Frontal cortex (tissue), 4 donors: ENCODE measurements around the gene MME. TPM values are rescaled to one million over a fixed set of nuclear protein-coding genes. Genes with fewer than 3 reads are reported as not detected.
"Not testable (repeated sequence)": the region's sequence is repeated elsewhere in the genome, so short reads cannot be mapped to it uniquely, and the experiment has no call there.

Experiments used
- DNase-seq, 2 donors: peaks; one replicate each; pipeline ENCODE4 v3.0.0; 2012; ENCODE audit warnings: low spot score in 2 of 2
- FAIRE-seq: peaks from 2 replicates; lab custom pipeline; 2012; peaks lifted over from hg19 to GRCh38; lab: Jason Lieb, UNC
- total RNA-seq: library from RNA; depleted of rRNA; stranded (reverse); fragments of >200 nt; gene quantifications from one replicate; pipeline ENCODE4 v1.2.3, GENCODE V29; 2014
- donor health status: control.
- donor health status: control.
- donor health status: control.

The MME gene
- total RNA-seq, 1 donor from 2014 or later, result 4.1 TPM

GRCh38 chr3:155131104-155131503, 51.0 kb downstream of the MME start:
- FAIRE-seq (no peak), DNase-seq (no peak)

DNA sequence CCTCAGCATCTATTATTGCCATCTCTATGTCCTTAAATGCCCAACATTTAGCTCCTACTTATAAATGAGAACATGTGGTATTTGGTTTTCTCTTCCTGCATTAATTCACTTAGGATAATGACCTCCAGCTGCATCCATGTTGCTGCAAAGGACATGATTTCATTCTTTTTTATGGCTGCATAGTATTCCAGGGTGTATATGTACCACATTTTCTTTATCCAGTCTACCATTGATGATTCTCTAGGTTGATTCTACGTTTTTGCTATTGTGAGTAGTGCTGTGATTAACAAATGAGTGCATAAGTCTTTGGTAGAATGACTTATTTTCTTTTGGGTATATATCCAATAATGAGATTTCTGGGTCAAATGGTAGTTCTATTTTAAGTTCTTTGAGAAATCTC, 54.2 kb downstream of the MME start:
- not testable (repeated sequence) for FAIRE-seq, DNase-seq

DNA sequence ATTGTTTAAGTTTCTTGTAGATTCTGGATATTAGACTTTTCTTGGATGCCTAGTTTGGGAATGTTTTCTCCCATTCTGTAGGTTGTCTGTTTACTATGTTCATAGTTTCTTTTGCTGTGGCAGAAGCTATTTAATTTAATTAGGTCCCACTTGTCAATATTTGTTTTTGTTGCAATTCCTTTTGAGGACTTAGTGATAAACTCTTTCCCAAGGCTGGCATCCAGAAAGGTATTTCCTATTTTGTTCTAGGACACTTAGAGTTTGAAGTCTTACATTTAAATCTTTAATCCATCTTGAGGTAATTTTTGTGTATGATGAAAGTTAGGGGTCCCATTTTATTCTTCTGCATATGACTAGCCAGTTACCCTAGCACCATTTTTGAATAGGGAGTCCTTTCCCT, 54.9 kb downstream of the MME start:
- FAIRE-seq, result no peak
- DNase-seq, result no peak

GRCh38 chr3:155138677-155139076, 58.6 kb downstream of the MME start:
- FAIRE-seq, result no peak
- DNase-seq, result no peak

- FAIRE-seq (no peak), DNase-seq (no peak)
Measured at GRCh38 chr3:155147588-155147987, 67.5 kb downstream of the MME start.

DNA sequence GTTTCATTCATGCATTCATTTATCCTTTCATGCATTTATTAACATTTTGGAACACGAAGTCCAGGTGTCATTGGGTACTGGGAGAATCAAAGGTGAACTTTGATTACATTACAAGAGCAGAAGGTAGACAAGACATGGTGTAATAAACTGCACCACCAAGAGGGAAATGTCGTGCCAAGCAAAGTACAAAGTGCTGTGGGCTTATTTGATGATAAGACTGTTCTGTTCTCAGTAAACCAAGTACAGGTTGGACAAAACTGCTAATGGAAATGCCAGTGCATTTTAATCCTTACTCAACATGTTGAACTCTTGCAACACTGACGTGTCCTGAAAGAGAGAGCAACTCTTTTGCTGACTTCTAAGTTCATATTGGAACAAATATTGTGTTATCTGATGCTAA, 69.4 kb downstream of the MME start:
- no peak for DNase-seq
- FAIRE-seq, result no peak

- no peak for DNase-seq
- FAIRE-seq, result no peak
Measured at GRCh38 chr3:155153242-155154186, 73.4 kb downstream of the MME start.

DNA sequence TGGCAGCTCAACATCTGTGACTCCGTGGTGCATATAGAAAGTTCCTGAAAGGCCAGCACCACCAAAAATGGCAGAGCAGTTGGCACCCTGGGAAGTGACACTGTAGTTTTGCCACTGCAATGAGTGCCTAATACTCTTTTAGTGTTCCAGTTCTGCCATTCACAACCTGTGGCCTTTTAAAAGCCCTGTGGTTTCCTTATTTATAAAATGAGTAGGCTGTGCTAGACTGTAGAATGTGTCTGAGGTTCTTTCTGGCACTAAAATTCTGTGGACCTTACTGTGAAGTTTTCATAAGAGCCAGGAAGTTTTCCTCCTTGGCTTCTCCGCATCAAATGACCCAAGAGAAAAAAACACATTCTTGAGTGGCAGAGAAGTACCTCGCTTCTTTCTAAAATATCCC, 74.1 kb downstream of the MME start:
- no peak for FAIRE-seq
- no peak for DNase-seq

GRCh38 chr3:155158346-155159037, 78.4 kb downstream of the MME start:
- FAIRE-seq, result no peak
- DNase-seq, result no peak

GRCh38 chr3:155159301-155159700, 79.2 kb downstream of the MME start:
- FAIRE-seq (no peak), DNase-seq (no peak)

DNA sequence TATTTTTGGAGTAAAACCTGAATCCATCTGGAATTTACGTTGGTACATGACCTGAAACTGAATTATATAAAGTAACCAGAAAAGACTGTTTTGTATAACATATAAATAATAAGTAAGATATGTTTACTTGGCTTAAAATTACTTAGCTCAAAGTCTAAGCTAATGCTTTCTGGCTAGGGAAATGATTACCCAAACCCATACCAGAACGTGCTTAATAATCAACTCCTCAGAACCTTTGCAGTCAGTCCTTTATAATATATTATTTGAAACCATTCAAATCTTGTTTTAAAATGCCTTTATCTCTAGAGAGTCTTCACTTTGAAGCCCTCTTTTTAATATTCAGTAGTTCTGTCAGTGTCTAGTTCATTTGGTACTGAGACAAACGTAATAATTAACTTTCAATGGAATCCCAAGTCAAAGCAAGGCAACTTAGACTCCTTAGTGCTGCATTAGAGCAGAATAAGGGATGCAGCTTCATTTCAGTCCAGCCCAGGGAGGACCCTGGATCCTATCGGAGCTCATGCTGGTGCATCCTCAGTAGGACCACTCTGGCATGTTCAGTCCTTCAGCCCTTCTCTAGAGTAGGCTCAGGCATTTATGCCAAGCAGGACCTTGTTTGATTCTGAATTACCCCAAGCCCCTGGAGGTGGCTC, 81.6 kb downstream of the MME start:
- FAIRE-seq (no peak), DNase-seq (no peak)

DNA sequence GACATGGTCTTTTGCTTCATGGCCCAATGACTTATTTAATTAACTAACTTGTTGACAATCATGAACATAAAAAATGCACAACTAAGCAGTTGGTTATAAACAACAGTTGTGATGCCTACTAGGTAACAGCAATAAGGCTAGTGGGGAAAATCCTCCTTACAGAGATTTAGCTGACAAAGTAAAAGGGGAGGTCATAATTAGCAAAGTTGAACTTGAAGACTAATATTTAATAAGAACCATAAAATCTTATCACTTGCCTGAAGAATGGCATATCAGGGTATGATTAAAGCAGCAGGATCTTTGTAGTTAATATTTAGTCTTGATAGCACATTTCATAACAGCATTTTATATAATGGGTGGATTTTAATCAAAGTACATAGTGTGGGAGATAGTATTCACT, 84.2 kb downstream of the MME start:
- DNase-seq, result no peak

DNA sequence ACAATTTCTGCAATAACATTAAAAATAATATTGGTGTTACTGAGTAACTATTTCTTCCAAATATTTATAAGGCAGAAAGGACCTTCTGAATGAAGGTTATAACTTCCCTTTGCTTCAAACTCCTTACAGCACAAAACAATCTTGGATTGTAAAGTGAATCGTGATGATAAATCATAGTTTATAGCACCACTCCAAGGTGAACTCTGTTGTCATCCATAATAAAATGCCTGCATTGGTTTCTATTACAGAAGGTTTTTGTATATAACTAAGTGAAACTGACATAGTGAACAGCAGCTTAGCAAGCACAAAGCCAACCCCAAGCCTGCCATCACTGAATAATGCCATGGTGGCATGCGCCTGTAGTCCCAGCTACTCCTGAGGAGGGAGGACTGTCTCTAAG, 86.3 kb downstream of the MME start:
- FAIRE-seq (no peak), DNase-seq (no peak)

More for the DNA sequence above, 84.2 kb downstream of the MME start:
- no peak for FAIRE-seq

- no peak for FAIRE-seq
Measured at GRCh38 chr3:155169197-155169596, 89.1 kb downstream of the MME start.

GRCh38 chr3:155173771-155174170, 93.7 kb downstream of the MME start:
- DNase-seq (no peak), FAIRE-seq (no peak)

More at GRCh38 chr3:155169197-155169596, 89.1 kb downstream of the MME start:
- DNase-seq, result no peak

DNA sequence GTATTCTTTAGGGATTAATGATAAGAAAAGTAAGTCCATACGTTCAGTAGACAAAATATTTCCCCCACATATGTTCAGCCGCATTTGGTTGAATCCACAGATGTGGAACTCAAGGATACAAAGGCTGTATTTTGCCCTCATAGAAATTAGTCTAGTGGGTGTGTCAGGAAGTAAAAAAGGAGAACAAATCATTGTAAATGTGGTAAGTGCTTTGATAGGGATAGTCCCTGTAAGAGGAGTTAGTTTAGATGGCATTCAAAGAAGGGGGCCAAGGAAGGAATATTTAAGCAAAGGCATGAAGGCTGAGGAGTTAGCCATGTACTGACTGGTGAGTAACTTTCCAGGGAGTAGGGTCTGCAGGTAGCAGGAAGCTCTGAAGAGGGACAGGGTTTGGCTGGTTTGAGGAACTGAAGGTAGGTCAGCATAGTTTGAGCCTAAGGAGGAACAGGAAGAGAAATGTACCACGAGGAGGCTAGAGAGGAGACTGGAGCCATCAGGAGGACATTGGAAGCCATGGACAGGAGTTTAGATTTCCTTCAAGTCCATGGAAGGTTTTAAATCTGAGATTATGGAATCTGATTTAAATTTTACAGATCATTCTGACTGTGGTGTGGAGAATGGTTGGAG, 98.8 kb downstream of the MME start:
- FAIRE-seq (no peak), DNase-seq (no peak)

GRCh38 chr3:155179437-155179827, 99.3 kb downstream of the MME start:
- DNase-seq, result no peak
- FAIRE-seq, result no peak

DNA sequence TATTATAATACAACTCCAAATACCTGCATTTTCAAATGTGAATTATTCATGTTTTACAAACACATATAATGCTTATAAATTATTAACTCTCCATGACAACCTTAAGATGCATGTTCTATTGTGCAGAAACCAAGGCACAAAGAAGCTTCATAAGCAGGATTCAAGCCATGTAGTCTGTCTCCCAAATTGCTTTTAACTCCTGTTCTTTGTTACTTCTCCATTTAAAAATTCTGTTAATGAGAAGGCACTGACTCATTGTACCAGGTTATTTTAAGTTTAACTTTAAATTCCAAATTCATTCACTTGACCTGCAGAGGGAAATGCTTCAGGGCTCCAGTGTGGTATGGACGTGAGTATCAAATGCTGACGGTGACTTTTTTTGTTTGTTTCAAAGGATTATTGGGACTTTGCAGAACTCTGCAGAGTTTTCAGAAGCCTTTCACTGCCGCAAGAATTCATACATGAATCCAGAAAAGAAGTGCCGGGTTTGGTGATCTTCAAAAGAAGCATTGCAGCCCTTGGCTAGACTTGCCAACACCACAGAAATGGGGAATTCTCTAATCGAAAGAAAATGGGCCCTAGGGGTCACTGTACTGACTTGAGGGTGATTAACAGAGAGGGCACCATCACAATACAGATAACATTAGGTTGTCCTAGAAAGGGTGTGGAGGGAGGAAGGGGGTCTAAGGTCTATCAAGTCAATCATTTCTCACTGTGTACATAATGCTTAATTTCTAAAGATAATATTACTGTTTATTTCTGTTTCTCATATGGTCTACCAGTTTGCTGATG, 100.0 kb downstream of the MME start:
- DNase-seq (no peak), FAIRE-seq (no peak)

DNA sequence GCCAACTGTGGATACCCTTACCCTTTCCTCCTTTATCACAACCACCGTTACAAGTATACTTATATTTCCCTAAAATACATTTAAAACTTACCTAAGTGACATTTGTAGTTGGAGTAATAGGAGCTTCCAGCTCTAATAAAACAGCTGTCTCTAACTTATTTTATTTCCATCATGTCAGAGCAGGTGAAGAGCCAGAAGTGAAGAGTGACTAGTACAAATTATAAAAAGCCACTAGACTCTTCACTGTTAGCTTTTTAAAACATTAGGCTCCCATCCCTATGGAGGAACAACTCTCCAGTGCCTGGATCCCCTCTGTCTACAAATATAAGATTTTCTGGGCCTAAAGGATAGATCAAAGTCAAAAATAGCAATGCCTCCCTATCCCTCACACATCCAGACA, 102.3 kb downstream of the MME start:
- DNase-seq (no peak), FAIRE-seq (no peak)
